GM19193 (cell line): ENCODE results near the gene CECR2.

ENCODE experiments used
- POLR2A ChIP-seq: IDR thresholded peaks from 4 replicates; pipeline ENCODE4 v1.6.1; 2011; ENCODE audit not compliant: insufficient read depth, insufficient read length; ENCODE audit errors: extremely low read depth

Gene CECR2

DNA sequence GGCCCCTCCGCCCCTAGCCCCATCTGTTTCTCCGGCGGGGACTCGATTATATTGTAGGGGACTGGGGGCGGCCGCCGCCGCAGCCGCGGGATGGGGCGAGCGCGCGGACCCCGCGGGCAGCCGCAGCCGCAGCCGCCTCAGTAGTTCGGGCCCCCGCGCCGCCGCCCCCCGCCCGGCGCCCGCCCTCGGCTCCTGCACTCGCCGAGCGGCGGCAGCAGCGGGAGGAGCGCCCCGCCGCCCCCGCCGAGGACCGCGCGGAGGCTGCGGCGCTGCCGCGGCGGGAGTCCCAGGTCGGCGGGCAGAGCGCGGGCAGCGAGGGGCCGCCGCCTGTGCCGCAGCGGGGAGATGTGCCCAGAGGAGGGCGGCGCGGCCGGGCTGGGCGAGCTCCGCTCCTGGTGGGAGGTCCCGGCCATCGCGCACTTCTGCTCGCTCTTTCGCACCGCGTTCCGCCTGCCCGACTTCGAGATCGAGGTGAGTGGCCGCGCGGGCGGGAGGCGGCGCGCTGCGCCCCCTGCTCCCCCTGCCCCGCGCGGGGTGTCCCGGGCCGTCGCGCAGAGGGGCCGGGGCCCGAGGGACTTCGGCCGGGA, at the start of gene CECR2:
Gene CECR2, plus strand, starts transcription at position 22 of the 587 bp plus-strand sequence. Its CDS starts 324 bp downstream, at position 346.
- TF ChIP-seq POLR2A: no peak

DNA sequence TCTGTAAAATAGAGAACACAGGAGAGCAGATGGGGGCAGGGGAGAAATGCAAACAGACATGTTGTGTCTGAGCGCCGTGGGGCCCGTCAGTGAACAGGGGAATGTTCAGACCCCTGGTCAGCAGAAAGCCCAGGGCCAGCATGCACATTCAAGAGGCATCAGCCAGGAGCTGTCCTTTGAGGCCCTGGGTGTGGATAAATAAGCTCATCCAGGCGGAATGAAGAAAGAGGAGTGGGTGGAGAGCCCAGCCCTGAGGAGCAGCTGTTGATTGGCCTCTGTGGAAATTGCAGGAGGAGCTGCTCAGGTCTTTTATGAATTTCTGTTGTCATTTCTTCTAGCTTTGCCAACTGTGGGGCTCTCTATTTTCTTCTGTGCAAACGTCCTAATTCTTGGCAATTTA, 49.7 kb upstream of the CECR2 start:
- no peak for TF ChIP-seq POLR2A

DNA sequence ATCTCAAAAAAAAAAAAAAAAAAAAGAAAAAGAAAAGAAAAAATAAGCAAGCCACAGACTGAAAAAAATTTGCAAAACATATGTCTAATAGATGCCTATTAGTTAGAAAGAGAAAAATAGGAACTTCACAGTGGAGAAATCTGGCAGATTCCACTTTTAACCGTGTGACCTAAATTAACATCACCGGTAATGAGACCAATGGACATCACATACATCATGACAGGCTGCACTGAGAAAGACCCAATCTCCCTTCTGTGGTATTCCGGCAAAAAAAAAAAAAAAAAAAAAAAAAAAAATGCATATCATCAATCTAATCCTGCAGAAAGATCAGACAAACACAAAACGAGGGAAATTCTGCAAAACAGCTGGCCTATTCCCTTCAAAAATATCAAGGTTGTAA, 46.7 kb upstream of the CECR2 start:
- no peak for TF ChIP-seq POLR2A

DNA sequence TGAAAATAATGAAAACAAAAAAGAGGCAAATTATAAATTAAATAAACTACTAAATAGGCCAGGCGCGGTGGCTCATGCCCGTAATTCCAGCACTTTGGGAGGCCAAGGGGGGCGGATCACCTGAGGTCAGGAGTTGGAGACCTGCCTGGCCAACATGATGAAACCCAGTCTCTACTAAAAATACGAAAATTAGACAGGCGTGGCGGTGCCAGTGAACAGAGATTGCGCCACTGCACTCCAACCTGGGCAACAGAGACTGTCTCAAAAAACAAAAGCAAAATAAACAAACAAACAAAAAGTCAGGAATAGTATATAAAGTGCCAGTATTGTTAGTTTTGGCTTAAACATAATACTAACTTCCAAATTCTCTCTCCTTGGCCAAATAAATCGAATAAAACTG, 37.6 kb upstream of the CECR2 start:
- TF ChIP-seq POLR2A: no peak

DNA sequence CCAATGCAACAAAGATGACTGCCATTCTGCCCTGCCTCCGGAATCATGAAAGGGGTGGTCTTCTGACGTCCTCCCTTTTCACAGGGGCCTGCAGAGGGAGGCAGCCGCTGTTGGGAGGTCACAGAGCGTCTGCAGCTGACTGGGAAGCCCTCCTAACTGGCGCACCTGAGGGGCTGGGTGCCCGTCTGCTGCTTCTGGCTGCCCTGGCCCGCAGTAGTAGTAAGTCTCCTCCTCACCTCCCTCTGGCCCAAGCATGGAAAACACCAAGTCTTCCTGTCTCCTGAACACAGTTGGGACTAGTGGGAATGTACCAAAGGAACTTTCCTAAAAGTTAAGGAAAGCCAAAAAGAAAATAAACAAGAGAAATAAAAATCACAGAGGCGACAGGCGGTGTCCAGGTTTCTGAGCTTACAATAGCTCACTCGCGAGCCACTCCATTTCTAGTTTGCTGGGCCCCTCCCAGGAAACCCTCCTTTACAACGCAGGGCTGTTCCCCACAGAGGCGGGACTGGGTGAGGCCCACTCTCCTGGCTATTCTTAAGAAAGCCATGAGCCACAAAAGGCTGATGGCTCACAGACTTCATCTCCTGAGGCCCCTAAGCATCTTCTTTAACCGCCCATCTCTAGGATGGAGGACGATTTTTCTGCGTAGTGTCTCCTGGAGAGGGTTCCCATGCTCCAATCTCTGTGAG, 37.0 kb upstream of the CECR2 start:
- TF ChIP-seq POLR2A: no peak

DNA sequence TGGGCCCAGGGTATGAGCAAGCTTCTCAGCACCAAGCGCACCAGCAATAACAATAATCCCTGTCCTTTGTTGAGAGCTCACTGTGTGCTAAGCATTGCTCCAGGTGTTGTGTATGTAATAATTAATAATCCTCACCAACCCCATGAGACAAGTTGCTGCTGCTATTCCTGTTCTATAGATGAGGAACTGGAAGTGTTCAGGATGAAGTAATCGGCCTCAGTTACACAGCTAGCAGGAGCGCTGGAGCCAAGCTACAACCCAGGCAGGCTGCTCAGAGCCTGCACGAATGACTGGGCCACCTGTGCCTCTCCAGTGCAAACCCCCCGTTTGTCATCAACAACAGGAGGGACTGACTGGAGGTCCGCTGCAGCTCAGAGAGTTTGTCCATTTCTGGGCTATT, 35.2 kb upstream of the CECR2 start:
- no peak for TF ChIP-seq POLR2A

DNA sequence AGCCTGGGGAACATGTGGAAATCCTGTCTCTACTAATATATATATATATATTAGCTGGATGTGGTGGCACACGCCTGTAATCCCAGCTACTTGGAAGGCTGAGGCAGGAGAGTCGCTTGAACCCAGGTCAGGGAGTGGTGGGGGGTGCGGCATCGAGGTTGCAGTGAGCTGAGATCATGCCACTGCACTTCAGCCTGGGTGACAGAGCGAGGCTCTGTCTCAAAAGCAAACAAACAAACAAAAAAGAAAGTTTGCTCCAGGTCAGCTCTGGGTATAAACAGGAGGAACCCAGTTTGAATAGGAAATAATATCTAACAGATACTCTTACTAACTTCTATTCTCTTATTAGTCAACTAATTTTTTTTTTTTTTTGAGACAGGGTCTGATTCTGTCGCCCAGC, 34.3 kb upstream of the CECR2 start:
- no peak for TF ChIP-seq POLR2A

DNA sequence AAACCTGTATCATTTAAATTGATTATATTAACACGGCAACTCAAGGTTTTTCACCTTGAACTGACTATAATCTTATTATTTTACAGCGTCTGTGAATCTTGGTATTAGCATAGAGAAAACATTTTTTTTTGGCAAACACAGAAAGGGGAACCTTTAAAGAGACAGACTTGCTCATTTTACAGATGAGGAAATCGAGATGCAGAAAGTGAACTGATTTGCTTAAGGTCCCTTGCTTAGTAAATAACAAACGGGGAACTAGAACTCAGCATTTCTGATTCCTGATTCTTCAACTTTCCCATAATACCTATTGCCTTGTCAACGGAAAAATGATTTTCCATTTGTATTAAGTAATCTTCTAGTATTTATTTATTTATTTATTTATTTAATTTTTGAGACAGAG, 33.2 kb upstream of the CECR2 start:
- TF ChIP-seq POLR2A: no peak

DNA sequence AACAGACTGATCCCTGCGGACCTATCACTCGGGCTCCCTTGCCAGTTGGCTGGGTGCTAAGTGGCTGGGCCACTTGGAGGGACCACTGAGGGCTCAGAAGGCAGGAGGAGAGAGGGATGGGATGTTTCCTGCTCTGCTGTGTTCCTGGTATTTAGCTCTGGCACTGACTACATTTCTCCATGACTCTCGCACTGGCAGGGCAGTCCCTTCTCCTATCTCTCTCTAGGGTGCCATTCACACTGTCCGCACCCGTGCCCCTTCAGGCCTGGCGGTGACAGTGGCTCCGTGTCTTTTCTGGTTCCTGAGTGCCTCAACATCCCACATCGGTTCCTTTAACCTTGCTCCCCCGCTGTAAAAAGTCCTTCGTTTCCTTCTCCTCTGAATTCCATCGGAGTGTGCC, 31.6 kb upstream of the CECR2 start:
- TF ChIP-seq POLR2A: no peak

DNA sequence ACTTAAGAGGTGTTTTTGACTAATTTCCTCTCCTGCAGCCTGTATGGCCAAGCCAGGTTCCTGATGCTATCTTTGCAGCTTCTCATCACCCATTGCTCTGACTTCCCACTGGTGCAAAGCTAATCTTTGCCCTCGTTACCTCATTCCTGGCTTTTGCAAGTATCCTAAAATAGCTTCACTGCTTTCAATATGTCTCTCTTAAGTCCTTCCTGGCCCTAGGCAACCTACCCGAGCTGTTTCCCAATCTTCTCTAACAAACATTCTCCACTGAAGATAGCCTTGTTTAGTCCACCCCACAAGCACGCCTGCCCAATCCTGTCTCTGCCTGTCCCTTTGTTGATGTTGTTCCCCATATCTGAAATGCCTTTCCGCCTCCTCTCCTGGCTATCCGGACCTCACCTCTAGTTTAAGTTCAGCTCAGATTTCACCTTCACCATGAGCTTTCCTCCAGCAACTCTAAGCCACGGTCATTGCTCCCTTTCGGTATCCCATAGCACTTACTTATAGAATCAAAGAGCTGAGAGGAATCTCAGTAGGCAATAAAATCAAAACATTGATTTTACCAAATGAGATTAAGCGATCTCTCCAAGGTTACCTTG, 30.1 kb upstream of the CECR2 start:
- no peak for TF ChIP-seq POLR2A

DNA sequence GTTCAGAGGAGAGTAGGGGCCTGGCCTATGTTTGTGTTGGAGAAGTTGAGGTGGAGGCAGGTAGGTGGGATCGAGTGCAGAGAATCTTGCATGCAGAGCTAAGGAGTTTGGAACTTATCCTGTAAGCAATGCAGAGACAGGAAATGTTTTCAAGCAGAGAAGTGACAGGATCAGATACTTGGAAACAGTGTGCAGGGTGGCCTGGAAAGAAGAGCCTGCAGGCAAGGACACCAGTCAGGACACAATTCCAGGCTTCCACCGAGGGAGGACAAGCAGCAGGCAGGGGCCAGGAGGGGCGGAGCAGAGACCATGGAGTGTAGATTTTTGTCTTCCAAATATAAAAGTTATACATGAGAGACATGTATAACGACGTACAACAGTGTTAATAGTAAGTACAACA, 26.9 kb upstream of the CECR2 start:
- TF ChIP-seq POLR2A: no peak

DNA sequence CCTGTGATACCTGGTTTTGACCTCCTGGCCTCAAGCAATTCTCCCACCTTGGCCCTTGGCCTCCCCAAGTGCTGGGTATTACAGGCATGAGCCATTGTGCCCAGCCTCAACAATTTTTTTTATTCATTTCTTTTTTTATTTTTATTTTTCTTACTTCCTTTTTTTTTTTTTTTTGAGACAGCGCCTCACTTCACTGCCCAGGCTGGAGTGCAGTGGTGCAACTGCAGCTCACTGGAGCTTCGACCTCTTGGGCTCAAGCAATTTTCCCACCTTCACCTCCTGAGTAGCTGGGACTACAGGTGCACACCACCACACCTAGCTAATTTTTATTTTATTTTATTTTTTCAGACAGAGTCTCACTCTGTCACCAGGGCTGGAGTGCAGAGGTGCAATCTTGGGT, 25.5 kb upstream of the CECR2 start:
- no peak for TF ChIP-seq POLR2A

DNA sequence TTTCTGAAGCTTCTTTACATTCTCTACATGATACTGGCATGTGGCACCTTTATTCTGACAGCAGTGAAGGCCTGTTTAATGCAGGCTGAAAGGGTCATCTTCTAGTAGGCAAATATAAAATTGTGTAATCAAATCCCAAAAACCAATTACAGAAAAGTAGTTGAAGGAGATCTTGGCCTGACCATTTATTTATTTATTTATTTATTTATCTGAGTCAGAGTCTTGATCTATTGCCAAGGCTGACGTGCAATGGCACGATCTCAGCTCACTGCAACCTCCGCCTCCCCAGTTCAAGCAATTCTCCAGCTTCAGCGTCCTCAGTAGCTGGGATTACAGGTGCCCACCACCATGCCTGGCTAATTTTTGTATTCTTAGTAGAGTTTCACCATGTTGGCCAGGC, 22.7 kb upstream of the CECR2 start:
- no peak for TF ChIP-seq POLR2A

DNA sequence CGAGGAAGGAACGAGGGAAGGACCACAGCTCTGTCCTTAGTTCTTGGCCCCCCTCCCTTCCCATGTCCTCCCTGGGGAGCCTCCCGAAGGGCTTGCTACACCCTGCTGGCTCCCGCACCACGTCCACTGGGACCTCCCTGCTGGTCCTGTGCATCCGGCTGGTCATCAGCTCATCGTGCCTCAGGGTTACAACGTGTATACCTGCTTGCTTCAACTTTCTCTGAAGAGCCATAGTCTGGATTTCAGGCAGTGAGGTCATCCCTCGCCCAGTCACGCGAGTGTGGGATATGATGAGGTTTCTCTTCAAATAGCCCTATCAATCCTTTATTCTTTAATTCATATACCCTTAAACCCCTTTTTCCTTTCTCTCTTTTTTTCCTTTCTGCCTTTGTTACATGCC, 21.5 kb upstream of the CECR2 start:
- no peak for TF ChIP-seq POLR2A

DNA sequence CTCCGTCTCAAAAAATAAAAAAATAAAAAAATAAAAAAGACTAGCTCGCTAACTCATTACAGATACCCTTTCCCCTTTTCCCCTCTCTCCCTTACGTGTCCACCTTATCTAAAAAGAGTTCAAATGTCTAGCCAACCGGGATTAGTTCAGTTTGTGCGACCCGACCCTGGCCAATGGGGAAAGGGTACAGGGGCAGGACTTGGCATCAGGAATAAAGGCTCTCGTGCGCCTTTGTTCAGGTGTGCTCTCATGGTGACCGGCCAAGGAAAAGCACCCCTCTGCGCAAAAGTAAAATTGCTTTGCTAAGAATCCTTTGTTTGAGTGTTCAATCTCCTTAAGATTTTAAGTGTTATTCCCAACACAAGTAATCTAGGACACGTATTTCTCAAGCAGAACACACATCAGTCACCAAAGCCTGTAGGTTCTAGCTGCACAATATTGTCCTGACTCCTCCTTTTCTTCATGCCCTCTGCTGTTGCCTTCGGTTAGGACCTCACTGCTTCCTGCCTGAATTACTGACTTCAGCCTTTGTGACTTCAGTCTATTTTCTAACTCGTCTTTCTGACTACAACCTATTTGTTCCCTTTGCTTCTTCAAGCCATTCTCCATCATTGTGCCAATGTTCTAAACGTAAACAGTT, 20.7 kb upstream of the CECR2 start:
- TF ChIP-seq POLR2A: no peak

DNA sequence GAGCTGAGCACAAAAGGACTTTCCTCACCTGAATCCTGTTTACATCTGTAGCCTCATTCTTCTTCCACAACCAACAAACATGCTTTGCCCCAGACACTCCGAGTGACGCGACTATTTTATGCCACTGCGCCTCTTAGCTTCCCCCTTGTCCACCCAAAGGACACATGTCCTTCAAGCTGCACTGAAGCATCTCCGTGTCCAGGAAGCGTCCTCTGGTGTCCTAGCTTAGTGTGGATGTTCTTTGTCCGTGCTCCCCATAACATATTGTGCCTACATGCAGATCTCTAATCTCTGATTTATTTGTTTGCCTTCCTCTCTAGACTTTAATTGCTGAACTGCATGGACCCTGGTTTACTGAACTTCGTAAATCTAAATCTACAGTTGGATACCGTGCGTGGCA, 20.1 kb upstream of the CECR2 start:
- no peak for TF ChIP-seq POLR2A
